Stimulated activated CD4-positive, alpha-beta T cell treated with anti-CD3 and anti-CD28 coated beads, Interleukin-4, amount 100 ng/mL, for 4 hours (primary cell): ENCODE results near the gene FSTL4.
A peak's percentile ranks its signal among the peaks of the same experiment; 100 is the strongest.

Source experiments
- DNase-seq, 2 experiments: peaks; one replicate each; pipeline ENCODE4 v3.0.0-alpha.2; 2020

The FSTL4 gene

DNA sequence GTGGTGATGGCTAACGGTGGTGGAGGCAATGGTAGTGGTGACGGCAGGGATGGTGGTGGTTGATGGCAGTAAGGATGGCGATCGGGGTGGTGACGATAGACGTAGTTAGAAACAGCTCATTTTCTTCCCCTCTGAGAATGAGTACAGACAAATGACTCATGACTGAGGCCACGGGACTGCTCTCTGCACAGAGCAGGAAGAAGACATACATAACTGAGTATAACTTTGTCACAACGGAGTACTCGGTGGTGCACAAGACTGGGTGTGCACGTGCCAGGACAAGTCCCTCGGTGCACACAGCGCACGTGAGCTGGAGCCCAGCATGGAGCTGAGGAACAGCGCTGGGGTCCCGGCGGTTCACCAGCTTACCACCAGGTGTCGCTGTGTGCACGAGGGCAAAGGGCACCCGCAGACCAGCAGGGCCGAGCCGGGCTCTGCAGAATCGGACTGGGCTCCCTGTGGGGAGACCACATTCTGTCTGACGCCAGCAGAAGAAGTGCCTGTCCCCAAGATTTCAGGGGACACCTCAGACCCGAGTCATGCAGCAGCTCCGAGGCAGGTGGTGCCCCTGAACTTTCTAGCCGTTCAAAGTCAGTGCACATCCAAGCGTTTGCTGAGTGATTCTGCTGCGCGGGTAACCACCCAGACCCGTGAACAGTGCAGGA lies 188.6 kb downstream of the FSTL4 start:
- DNase-seq = peak; percentile 40 to 70

DNA sequence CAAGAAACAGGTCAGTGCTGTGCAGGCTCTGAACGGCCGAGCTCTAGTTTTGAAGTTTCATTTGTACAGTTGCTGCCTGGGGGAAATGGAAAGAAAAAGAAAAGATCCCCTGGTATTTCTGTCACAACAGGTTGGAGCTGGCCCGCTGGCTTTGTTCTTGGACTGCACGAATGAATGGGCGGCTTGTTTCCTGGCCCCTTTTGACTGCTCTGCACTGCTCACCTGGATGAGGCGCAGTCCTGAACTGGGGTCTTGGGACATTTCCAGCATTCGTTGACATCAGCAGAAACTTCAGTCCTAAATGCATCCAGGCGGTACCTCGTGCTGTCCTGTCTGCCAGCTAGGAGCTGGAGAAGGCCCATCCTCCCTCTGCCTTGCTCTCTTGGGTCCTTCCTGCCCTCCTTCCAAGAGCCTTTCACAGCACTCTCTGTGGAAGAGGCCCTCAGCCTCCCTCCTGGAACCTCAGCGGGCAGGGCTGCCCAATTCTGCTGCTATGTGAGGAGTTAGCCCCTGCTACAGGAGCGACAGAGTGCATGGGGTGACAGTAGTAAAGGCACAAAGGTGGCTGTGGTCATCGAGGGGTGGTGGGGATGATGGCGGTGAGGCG lies 189.2 kb downstream of the FSTL4 start:
- no peak for DNase-seq

DNA sequence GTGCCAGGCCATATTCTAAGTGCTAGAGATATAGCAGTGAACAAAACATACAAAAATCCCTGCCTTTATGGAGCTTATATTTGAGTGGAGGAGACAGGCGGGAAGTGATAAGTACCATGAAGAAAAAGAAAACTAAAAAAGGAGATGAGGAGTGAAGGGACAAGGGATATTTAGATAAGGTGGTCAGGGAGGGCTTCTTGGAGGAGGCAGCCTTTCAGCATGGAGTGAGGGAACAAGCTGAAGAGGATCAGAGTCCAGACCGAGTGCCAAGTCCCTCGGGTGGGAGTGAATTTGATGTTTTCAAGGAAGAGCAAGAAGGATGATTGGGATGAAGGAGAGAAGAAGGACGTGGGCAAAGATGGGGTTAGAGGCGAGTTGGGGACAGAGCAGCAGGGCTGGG lies 190.5 kb downstream of the FSTL4 start:
- no peak for DNase-seq

DNA sequence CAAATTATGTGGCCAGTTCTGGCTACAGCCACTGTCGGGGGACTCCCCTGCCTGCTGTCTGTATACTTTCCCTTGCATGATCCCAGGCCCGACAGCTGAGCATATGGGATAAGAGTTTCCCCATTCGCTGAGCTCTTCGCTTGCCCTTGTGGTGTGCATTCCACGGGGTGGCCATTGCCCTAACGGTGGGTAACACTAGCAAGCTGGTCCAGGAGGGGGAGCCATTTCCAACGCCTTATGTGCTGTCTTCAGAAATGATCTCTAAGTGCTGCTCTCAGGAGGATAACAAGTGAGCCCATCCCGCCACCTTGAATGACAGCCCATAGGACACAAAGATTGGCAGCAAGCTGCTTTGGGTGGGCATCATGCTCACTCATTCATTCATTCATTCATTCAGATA lies 190.9 kb downstream of the FSTL4 start:
- peak in 1 of 2 experiments; percentile 12 for DNase-seq

DNA sequence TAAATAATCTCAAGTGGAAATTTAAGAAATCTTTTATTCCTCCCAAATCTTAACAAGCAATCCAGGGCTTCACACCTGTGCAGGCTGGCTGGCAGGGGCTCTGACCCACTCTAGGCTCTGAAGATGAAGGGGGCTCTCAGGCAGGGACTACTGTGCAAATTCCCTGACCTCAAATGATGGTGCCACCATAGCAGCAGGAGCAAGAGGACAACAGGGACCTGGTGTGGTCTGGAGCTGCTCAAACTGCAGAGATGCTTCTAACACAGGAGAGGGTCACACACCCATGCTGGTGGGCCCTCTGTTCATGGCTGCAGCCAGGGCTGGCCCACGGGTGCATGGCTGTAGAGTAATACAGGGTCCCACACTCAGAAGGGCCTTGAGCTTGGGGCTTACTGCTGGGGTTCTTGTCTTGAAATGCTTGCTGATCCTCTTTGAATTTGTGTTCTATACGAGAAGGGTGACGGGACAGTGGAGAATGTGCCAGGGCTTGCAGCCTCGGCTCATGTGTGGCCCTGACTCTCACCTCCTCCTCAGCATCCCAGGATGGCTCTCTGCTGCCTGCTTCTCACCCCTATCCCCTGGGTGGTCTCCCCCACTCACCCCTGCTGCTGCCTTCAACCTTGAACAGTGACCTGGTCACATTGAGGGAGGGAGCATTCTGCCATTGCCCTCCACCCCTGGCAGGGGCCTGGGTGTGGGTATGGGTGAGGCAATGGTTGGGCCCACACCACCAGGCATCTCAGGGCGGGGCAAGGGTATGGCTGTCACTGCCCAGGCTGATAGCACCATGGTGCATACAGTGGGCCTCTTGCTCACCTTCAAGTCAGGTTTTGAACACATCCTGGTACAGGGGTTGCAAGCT lies 191.7 kb downstream of the FSTL4 start:
- no peak for DNase-seq

DNA sequence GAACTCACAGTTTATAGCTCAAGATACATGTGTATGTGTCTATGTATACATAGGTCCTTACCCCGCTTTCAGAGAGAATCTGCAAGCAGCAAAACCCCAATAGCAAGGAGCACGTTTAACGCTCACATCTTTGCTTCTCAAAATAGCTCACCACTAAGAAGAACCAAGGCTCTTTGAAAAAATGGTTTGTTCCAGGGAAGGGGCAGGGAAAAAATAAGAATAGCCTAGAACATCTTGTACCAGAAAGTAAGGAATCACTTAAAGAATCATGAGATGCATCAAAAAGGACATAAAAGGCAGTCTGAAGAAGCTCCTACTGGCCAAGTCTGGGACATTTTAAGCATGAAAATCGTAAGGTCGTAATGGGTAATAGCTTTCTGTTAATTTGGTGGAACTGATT lies 196.4 kb downstream of the FSTL4 start:
- DNase-seq = no peak

DNA sequence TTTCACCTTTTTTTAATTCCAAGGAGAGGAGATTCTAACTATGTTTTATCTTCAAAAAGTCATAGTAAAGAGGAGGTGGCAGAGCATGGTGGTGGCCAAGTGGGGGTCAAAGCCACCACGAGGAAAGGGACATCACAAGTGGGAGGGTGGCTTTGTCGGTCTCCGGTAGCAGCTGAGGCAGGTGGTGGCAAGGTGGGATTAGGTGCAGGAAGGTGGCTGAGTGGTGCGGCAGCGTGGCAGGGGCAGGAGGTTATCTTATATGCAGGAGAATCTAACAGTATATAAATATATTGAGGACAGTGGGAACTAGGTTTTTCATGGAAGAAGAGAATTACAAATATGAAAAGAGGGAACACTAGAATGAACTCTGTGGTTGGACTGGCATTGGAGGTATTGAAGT lies 196.8 kb downstream of the FSTL4 start:
- no peak for DNase-seq

DNA sequence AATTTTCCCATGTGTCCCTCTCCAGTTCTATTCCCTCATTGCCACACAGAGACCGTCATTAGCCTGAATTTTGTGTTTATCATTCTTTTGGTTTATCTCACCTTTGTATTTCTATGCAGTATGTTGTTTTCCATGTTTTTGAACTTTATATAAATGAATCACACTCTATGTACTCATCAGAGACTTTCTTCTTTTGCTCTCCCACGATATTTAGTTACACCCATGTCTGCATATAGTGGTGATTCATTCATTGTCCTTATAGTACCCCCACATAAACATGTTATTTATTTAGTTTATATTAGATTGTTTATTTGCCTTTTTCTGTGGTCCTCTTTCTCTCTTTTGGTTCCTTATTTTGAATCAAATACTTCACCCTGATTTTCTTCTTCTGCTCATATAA lies 199.7 kb downstream of the FSTL4 start:
- DNase-seq = no peak

DNA sequence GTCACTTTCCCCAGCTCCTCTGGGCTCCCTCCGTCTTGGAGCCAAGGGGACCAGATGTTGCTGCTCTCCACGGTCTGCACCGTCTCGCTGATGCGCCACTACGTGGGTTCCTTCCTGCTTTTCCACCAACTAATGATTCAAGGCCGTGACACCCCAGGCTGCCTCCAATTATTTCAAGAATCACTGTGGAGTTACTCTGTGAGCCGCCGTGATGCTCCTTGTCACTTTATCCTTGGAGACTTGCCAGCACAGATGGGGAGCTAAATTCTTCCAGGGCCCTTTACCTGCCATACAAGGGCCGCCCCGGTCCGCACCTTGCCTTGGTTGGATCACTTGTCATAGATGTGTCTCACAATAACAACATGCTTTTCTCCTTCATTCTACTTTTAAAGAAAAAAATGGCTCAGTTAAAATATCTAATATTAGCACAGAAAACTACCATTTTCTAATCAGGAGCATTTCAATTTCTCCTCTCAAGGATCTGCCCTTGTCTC lies 202.0 kb downstream of the FSTL4 start:
- no peak for DNase-seq

DNA sequence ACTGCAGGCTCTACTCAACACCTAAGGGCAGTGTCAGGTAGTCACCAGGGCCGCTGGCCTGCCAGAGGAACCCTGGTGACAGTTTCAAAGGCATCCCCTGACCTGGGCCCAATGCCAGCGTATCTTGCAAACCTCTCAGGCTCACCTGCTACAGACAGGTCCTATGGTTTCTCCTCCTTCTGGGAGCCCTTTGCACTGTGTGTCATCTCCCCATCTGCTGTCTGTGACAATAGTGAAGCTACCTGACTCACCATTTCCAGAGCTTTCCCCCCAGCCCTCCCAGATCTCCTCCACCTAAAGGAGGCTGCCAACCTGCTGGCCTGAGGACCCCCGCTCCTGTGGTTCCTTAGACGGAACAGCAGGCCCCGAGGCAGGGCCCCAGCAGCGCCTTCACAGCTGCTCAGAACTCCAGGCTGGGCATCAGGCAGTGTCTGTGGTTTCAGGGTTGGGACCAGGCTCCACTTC lies 203.1 kb downstream of the FSTL4 start:
- DNase-seq = no peak

DNA sequence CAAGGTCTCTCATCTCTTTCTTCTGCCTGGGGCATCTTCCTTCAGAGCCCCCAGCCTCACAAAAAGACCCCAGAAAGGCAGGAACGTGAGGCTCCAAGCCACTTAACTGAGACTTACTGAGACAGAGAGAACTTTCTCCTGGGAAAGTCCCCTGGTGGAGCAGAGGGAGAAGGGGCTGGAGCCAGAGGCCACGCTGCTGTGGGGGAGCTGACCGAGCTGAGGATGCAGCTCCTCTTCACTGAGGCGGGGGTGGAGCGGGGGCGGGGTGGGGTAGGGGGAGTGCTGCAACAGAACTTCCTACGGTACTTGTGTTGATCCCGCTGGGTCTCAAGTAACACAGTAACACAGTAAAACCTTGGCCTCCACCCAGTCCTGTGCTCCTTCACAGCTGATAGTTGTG lies 204.0 kb downstream of the FSTL4 start:
- DNase-seq = no peak

DNA sequence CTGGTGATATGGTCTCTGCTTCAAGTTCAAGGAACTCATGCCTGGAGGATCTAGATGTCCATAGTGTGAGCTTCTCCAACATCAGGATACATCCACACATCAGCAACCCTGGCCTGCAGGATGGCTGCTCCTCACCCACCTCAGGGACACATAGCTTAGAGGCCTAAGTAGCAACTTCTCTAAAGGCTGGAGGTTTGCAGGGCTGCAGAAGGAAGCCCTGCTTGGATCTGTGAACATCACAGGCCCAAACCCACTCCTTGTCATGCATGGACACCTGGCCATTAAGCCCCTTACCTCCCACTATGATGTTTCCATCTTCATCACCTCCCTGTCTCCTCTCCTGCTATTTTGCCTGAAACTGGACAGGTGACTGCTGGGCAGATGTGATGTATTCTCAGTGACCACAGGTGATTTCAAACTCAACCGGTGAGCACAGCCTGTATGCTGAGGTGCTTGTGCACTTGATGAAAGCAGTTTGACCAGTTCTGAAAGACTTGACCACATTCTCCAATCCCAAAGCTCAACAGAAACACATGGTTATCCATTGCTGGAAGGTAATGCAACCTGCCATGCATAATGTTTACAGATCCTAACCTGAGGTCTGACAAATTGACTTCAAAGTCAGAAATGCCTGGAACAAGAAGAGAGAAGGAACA lies 205.2 kb downstream of the FSTL4 start:
- no peak for DNase-seq

DNA sequence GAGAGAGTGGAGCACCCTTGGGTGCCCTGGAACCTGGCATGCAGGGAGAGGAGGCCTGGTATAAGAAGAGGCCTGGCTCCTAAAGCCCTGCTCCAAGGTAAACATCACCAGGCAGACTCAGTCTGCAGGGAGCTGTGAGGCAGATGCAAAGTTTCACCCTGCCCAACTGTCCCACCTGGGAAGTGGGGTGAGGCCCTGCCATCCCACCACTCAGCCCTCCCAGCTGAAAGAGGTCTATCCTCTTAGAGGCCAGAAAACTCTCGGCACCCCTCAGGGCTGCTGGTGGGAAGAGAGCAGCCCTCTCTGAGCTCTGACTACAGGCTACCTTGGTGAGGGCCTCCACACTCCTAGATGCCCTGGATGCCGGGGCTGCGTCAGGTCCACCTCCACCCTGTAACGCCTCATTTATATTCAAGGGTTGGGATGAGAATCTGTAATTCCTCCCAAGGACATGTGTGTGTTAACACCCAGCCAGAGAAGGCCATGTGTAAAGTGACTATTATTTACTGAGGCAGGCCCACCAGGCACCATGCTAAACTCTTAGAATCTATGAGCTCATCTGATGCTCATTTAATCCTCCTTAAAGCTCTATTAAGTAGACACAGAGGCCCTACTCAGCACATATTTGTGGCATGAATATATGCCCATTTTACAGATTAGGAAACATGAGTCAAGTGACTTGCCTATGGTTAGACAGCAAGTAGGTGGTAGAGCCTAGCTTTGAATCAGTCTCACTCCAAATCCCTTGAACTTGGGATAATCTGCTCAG lies 205.9 kb downstream of the FSTL4 start:
- no peak for DNase-seq

DNA sequence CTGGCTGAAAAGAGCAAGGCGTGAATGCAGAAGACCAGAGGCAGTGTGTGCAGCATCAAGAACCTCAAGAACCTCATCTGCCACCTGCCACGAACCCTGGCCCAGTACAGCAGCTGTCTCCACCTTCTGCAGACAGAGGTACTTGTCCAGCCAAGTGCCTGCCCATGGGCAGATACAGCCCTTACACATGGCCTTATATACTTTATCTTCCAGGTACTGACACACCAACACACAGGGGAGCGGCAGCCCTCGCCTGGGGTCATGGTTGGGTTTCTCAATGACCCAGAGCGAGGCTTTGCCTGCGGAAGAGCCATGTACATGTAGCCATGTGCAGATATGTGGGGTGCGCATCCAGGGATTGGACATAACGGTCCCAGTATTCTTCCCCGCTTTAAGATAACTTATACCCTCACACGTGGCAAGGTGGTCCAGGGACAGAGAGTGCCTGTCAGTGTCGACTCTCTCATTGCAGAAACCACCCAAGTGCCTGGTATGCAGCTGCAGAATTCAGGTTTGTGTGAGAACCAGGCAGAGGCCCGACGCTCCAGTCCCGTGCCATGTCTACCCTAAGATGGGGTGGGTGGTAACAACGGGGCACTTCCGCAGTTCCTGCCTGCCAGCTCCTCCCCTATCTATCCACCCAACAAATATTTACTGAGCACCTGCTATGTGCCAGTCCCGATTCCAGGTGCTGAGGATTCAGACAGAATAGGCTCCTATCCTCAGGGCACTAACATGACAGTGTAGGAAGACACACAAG lies 206.9 kb downstream of the FSTL4 start:
- no peak for DNase-seq

DNA sequence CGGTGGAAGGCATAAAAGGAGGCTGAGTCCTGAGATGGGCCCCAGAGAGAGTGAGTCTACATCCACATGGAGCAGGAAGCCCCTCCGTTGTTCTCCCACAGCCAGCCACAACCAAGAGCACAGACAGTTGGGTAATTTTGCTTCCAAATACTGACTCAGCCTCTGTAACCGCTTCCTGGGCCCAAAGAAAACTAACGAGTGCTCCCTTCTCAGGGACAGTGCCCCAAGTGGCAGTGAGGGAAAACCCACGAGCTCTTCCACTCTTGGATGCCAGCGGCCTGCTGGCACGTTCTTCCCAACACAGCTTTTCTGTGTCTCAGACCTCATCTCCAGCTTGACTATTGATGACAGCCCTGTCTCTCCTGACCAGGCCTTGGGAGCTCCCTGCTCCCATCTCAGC lies 207.6 kb downstream of the FSTL4 start:
- no peak for DNase-seq

DNA sequence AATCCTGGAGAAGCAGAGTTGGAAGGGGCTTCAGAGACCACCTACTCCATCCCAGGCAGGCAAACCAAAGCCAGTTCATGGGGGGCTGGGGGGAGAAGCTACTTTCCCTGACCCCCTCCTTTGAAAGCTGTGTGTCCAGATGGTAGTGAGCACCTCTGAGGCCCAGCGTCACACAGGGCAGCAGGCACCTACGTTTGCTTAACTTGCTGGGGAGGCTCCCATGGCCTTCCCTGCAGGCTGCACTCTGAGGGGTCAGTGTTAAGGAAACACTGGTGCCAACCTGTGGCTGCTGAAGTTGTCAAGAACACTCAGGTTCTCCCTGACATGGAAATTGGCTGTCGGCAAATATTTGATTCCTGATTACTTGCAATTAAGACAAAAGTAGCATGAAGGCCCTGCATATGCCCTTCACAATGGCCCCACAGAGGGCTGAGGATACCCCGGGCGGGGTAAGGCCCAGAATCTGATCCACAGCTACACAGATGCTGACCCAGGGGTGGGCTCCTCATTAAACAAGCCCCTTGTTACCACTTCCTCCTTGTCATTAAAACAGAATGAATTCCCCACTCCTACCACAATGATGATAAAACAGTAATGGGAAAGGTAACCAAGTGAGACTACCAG lies 208.5 kb downstream of the FSTL4 start:
- DNase-seq = no peak

DNA sequence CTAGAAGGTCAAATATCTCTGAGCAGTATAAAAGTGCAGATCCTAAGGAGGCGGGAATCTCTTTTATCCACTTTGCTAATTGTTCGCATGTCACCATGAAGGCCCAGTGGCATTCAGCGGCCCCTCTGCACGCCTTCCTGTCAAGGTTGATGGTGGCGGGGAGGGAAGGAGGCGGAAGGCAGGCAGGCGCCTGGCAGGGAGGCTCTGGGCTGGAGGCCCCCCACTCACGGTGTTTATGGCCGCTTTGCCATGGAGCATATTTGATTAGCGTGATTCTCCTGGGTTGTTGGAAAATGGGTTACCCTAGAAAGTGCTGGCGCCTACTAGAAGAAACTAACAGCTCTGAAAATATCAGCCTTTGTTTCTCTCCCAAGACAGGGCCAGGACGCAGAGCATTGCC lies 209.6 kb downstream of the FSTL4 start:
- DNase-seq = no peak

DNA sequence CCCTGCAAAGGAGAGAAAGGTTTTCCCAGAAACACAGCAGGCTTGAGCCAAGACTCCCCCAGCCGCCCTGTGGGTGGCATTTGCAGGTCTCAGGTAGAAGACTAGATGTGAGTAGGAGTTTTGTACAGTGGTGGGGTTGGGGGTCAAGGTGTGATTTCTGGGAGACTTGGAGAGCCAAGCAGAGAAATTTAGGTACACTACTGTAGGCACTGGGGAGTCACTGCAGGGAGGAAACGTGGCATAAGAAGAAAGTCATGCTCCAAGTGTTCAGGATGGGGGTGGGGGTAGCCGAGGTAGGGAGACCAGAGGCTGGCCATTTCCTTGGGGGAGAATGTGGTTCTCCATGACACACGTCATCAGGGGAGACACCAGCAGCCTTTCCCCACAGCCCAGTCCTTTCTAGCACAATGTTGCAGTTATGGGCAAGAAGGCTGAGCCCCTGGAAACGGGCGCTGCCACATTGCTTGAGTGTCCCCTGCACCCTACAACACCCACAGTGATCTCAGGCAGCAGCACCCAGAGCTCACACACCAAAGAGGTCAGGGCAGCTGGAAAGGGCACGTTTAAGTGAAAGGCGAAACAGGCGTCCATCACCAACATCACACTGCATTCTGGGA lies 210.5 kb downstream of the FSTL4 start:
- no peak for DNase-seq

DNA sequence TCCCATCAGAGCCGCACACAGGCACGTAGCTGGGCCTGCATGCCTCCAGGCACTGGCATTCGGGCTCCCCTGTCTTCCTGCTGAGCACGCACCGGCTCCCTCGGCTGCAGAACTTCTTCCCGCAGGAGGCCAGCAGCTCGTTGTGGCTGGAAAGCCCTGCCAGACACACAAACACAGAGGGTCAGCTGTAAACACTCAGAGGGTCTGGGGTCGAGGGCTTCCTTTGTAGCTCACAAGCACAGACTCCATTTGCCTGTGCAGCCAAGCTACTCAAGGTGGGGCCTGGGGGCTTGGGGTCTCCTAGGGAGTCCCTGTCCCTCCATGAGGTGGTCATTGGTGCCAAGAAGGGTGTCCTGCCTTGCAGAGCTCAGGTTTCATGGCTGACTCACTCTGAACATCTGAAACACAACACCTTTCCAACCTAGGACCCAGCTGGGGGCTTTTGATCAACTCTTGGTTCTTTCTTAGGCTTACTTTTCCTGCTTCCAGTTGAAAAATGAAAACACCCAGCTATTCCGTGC lies 211.4 kb downstream of the FSTL4 start:
- no peak for DNase-seq

DNA sequence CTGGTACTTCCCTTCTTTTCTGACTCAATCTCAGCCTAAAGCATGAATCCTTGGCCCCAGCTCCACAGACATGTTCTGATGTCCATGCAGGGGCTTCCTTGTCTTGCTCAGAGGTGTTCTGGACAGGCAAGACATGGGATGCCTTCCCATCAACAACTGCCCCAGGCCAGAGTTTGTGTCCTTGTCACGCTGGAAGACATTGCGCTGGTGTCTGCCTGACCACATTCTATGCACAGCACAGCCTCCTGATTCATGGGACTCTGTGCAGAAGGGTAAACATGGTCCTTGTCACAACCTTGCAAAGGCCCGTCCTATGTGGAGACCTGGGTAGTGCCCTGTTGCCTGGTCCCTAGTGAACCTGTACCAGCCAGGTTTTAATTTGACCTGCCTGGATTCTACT lies 212.2 kb downstream of the FSTL4 start:
- no peak for DNase-seq
